ENCODE measurements around the gene FILIP1L. TPM values are rescaled to one million over a fixed set of nuclear protein-coding genes. Genes with fewer than 3 reads are reported as not detected.

The FILIP1L gene
- total RNA-seq, 1 donor, result 15.2 TPM

DNA sequence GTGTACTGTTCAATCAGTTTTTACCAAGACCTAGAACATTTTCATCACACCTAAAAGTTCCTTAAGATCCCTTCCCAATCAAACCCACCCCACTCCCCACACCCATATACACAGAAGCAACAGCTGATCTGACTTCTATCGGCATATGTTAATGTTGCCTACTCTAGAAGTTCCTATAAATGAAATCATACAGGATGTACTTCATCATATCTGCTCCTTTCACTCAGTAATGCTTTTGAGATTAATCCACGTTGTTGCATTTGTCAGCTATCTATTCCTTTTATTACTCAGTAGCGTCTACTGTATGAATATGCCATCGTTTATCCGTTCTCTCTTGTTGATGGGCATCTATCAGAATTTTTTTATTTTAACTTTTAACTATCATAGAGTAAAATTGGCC, 14.3 kb upstream of the FILIP1L start:
- no peak for TF ChIP-seq CTCF (IDR thresholded peaks at IDR 0.05; ENCODE audit: insufficient read depth, low read length)
- H3K4me3 ChIP-seq (ENCODE audit: low read depth, low read length), result no peak overlapping the region

DNA sequence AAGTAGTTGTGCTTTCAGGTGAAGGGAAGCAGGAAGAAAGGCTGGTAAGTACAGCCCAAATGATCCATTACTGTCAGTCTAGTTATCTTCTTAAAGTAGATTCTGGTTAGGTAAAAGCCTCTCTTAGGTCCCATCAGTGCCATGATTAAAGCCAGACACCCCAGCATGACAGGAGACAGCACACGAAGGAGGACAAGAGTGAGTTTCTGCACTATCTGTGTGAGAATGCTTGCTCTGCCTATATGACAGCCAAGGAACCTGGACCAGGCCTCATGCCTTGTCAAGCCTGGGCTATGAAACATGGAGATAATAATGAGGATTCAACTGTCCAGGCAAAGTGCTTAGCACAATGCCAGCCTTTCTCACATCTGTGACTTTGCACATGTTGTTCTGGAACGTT, 13.5 kb upstream of the FILIP1L start:
- no peak for TF ChIP-seq CTCF (IDR thresholded peaks at IDR 0.05; ENCODE audit: insufficient read depth, low read length)
- H3K4me3 ChIP-seq (ENCODE audit: low read depth, low read length), result no peak overlapping the region
- no peak for DNase-seq (ENCODE audit: low read depth)

More for the DNA sequence above, 14.3 kb upstream of the FILIP1L start:
- DNase-seq (ENCODE audit: low read depth), result no peak

DNA sequence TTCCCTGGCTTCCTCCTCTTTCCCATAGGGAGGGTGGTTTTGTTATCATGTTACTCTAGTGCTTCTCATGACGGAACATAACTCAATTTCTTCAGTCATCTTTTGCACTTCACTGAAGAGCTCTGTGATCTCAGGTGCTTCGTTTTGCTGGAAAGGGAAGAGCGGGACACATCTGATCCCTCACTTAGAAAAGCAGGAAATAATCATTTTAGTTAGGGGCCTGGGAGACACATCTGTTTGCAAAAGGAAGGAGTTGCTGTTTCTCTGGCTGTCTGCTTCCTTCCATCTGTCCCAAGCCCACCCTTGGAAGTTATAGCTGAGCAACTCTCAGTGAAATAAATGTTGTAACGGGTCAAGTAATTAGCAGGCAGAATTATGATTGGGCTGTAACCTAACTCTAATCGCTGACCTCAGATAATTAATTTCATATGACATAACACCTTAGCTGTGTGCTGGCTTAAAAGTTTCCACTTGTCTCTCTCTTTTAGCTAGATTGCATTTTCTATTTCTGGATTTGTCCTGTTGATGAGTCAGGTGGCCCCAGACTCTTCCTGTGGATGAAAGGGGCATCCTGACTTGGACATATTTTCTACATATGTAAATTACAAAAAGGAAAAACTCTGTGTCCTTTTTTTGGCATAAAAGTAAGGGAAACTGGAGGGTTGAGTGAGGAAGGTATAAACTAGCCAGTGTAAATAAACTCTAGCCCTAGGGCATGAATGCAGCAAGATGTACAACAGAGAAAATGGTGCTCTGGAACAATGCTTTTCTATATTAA, 11.0 kb upstream of the FILIP1L start:
- DNase-seq (ENCODE audit: low read depth), result no peak
- no peak overlapping the region for H3K4me3 ChIP-seq (ENCODE audit: low read depth, low read length)
- no peak for TF ChIP-seq CTCF (IDR thresholded peaks at IDR 0.05; ENCODE audit: insufficient read depth, low read length)

- no peak for TF ChIP-seq CTCF (IDR thresholded peaks at IDR 0.05; ENCODE audit: insufficient read depth, low read length)
- H3K4me3 ChIP-seq (ENCODE audit: low read depth, low read length), result no peak overlapping the region
- peak; percentile 51 for DNase-seq (ENCODE audit: low read depth)
Observed at GRCh38 chr3:100124201-100124761, 10.0 kb upstream of the FILIP1L start.

GRCh38 chr3:100123112-100123511, 8.8 kb upstream of the FILIP1L start:
- no peak for TF ChIP-seq CTCF (IDR thresholded peaks at IDR 0.05; ENCODE audit: insufficient read depth, low read length)
- no peak overlapping the region for H3K4me3 ChIP-seq (ENCODE audit: low read depth, low read length)
- no peak for DNase-seq (ENCODE audit: low read depth)

DNA sequence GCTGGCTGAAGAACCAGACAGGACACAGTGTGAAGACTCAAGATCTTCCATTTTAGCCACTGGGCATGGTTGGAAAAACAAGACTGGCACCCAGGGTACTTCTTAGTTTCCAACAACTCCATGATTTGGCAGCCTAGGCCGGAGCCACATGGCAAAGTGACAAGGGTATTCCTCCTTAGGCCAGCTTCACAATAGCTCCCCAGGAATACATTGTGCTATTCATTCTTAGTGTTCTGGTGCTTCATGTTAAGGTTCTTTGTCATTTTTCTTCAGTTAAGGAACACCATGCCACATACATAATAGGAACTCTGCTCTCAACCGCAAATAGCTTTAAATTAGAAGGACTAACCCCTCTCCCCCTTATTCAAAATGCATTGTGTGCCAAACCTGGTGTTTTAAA, 8.0 kb upstream of the FILIP1L start:
- no peak overlapping the region for H3K4me3 ChIP-seq (ENCODE audit: low read depth, low read length)
- no peak for TF ChIP-seq CTCF (IDR thresholded peaks at IDR 0.05; ENCODE audit: insufficient read depth, low read length)
- DNase-seq (ENCODE audit: low read depth), result no peak

Data from fibroblast of the aortic adventitia (primary cell).